GM23338 (cell line): ENCODE results near the gene CHCHD5. TPM values are rescaled to one million over a fixed set of nuclear protein-coding genes. Genes with fewer than 3 reads are reported as not detected.

ENCODE experiments used
- ATAC-seq: fragments of 200-7000 bp; cut with Tn5 transposase; 3 replicates; pipeline ENCODE4 v1.9.1; 2020
- DNase-seq: peaks from one replicate; pipeline ENCODE4 v3.0.0-alpha.2; 2015; ENCODE audit warnings: low spot score
- H2AFZ ChIP-seq: fragments of 200-600 bp; sonication (generic); 2 replicates; pipeline ENCODE4 v1.8.0; 2016; ENCODE audit warnings: antibody characterized with exemption, mild to moderate bottlenecking, moderate library complexity
- H3F3A ChIP-seq: fragments of 200-600 bp; sonication (generic); replicated peaks from 2 replicates; pipeline ENCODE4 v1.8.0; 2017; ENCODE audit warnings: antibody characterized with exemption, mixed run types, low read depth
- H3K27ac ChIP-seq: fragments of 200-600 bp; sonication (generic); 2 replicates; pipeline ENCODE4 v1.6.1; 2016; ENCODE audit warnings: low read depth
- H3K27me3 ChIP-seq: fragments of 200-600 bp; sonication (generic); 2 replicates; pipeline ENCODE4 v1.8.0; 2016; ENCODE audit warnings: mild to moderate bottlenecking, mixed run types, moderate library complexity; ENCODE audit not compliant: insufficient read depth
- H3K36me3 ChIP-seq: fragments of 200-600 bp; sonication (generic); 2 replicates; pipeline ENCODE4 v1.8.0; 2016; ENCODE audit warnings: mild to moderate bottlenecking; ENCODE audit not compliant: insufficient read depth
- H3K4me1 ChIP-seq: fragments of 200-600 bp; sonication (generic); 2 replicates; pipeline ENCODE4 v1.8.0; 2016; ENCODE audit warnings: mild to moderate bottlenecking, moderate library complexity; ENCODE audit not compliant: insufficient read depth
- H3K4me2 ChIP-seq: fragments of 200-600 bp; sonication (generic); 2 replicates; pipeline ENCODE4 v1.7.1; 2017; ENCODE audit warnings: mixed run types
- H3K4me3 ChIP-seq: fragments of 200-600 bp; sonication (generic); 2 replicates; pipeline ENCODE4 v1.6.1; 2016; ENCODE audit warnings: mixed run types
- H3K79me2 ChIP-seq: fragments of 200-600 bp; sonication (generic); replicated peaks from 2 replicates; pipeline ENCODE4 v1.8.0; 2017; ENCODE audit warnings: mild to moderate bottlenecking; ENCODE audit not compliant: insufficient read depth
- H3K9me2 ChIP-seq: fragments of 200-600 bp; sonication (generic); 2 replicates; pipeline ENCODE4 v1.8.0; 2017; ENCODE audit not compliant: insufficient read depth
- H4K20me1 ChIP-seq: fragments of 200-600 bp; sonication (generic); replicated peaks from 2 replicates; pipeline ENCODE4 v1.8.0; 2017; ENCODE audit warnings: mild to moderate bottlenecking; ENCODE audit not compliant: insufficient read depth
- H3K27ac Mint-ChIP-seq: 2 replicates; pipeline ENCODE4 v1.8.0; 2020; ENCODE audit warnings: inconsistent platforms, mild to moderate bottlenecking, moderate library complexity, mixed read lengths
- H3K27me3 Mint-ChIP-seq: 3 replicates; pipeline ENCODE4 v1.8.0; 2022; ENCODE audit warnings: low read depth, mild to moderate bottlenecking, moderate library complexity, mixed read lengths, inconsistent platforms; ENCODE audit not compliant: insufficient read depth, poor library complexity
- H3K36me3 Mint-ChIP-seq: 3 replicates; pipeline ENCODE4 v1.8.0; 2021; ENCODE audit warnings: low read depth, mild to moderate bottlenecking, inconsistent platforms, moderate library complexity, mixed read lengths
- H3K4me1 Mint-ChIP-seq: 3 replicates; pipeline ENCODE4 v1.8.0; 2020; ENCODE audit warnings: mild to moderate bottlenecking, inconsistent platforms, mixed read lengths
- H3K4me3 Mint-ChIP-seq: 3 replicates; pipeline ENCODE4 v1.8.0; 2021; ENCODE audit warnings: moderate library complexity, mild to moderate bottlenecking, inconsistent platforms, mixed read lengths
- H3K9me3 Mint-ChIP-seq: 3 replicates; pipeline ENCODE4 v1.8.0; 2020; ENCODE audit warnings: moderate library complexity, mild to moderate bottlenecking, inconsistent platforms, mixed read lengths
- CTCF ChIP-seq, 2 experiments: fragments of 200-600 bp in 1 of 2; sonication (generic) in 1 of 2; conservative IDR thresholded peaks; 2 replicates each; pipeline versions ENCODE4 v1.5.1 to v1.6.1; 2016 to 2017; ENCODE audit warnings: antibody characterized with exemption in 2 of 2, low read depth in 2 of 2, mild to moderate bottlenecking in 2 of 2, moderate library complexity in 1 of 2
- JUNB ChIP-seq: IDR thresholded peaks from one replicate; pipeline ENCODE4 v1.6.1; 2016; ENCODE audit warnings: antibody characterized with exemption; ENCODE audit not compliant: unreplicated experiment
- NANOG ChIP-seq: IDR thresholded peaks from 2 replicates; pipeline ENCODE4 v1.6.1; 2016; ENCODE audit warnings: antibody characterized with exemption, borderline replicate concordance
- REST ChIP-seq: IDR thresholded peaks from one replicate; pipeline ENCODE4 v1.6.1; 2018; ENCODE audit warnings: antibody characterized with exemption; ENCODE audit not compliant: unreplicated experiment
- STAT1 ChIP-seq: IDR thresholded peaks from one replicate; pipeline ENCODE4 v1.6.1; 2016; ENCODE audit warnings: antibody characterized with exemption; ENCODE audit not compliant: unreplicated experiment
- ZNF114 ChIP-seq: fragments of 250-450 bp; sonication (Bioruptor Pico); IDR thresholded peaks from 2 replicates; pipeline ENCODE4 v1.5.0; 2020; ENCODE audit warnings: mild to moderate bottlenecking, moderate library complexity
- ZNF331 ChIP-seq: fragments of 250-450 bp; sonication (Bioruptor Pico); IDR thresholded peaks from 2 replicates; pipeline ENCODE4 v1.5.0; 2020; ENCODE audit warnings: low read depth, mild to moderate bottlenecking, moderate library complexity
- ZNF462 ChIP-seq: fragments of 250-450 bp; sonication (Bioruptor Pico); IDR thresholded peaks from 2 replicates; pipeline ENCODE4 v1.5.0; 2020; ENCODE audit warnings: mild to moderate bottlenecking, moderate library complexity
- polyA plus RNA-seq: library from polyadenylated mRNA; unstranded; fragments of >200 nt; fragmentation: Nextera tagmentation; extraction: Ambion mirVana; gene quantifications from 2 replicates; pipeline ENCODE4 v1.2.1, GENCODE V29; 2016
- total RNA-seq: library from RNA; depleted of rRNA; stranded (reverse); fragments of >200 nt; shearing (Covaris generic); gene quantifications from 2 replicates; pipeline ENCODE4 v1.2.3, GENCODE V29; 2014

The CHCHD5 gene
- total and polyA plus RNA-seq, 2 experiments from 2014 or later: 15.5 to 69.9 TPM

GRCh38 chr2:112625474-112626114 lies 41.2 kb downstream of the CHCHD5 start:
- no peak for ATAC-seq
- no peak overlapping the region for H3K4me3 Mint-ChIP-seq
- H3F3A ChIP-seq: no peaks in the 10 kb centered on the region
- no peaks in the 10 kb centered on the region for H4K20me1 ChIP-seq
- no peaks in the 10 kb centered on the region for H3K36me3 Mint-ChIP-seq
- H3K4me3 ChIP-seq: no peak overlapping the region
- H3K36me3 ChIP-seq: no peaks in the 10 kb centered on the region
- no peak overlapping the region for H3K27ac Mint-ChIP-seq
- no peak for DNase-seq
- H3K27me3 Mint-ChIP-seq: peaks cover 10% of the 10 kb centered on the region
- TF ChIP-seq JUNB: no peak
- TF ChIP-seq CTCF (conservative IDR thresholded peaks at IDR 0.05; ENCODE audit: low read depth in 2 of 2): no peak
- TF ChIP-seq REST: no peak
- TF ChIP-seq STAT1: no peak
- no peak for TF ChIP-seq NANOG
- TF ChIP-seq ZNF331 (CRISPR knock-in tag): no peak
- no peak for TF ChIP-seq ZNF462
- no peak for TF ChIP-seq ZNF114 (CRISPR knock-in tag)
- no peak overlapping the region for H3K27ac ChIP-seq
- no peaks in the 10 kb centered on the region for H3K9me3 Mint-ChIP-seq
- H3K79me2 ChIP-seq: no peaks in the 10 kb centered on the region
- H3K27me3 ChIP-seq: no peaks in the 10 kb centered on the region
- no peak overlapping the region for H3K4me2 ChIP-seq
- H3K9me2 ChIP-seq: no peaks in the 10 kb centered on the region
- peaks cover 25% of the 10 kb centered on the region for H3K4me1 Mint-ChIP-seq
- H2AFZ ChIP-seq: no peak overlapping the region
- H3K4me1 ChIP-seq: peaks cover 6% of the 10 kb centered on the region
